Stimulated activated CD8-positive, alpha-beta memory T cell treated with anti-CD3 and anti-CD28 coated beads, Interleukin-7, amount 100 ng/mL, for 24 hours (primary cell): ENCODE data around the gene GGA1.

Source experiments
- DNase-seq: peaks from one replicate; pipeline ENCODE4 v3.0.0-alpha.2; 2020; ENCODE audit warnings: low read depth

Gene GGA1

DNA sequence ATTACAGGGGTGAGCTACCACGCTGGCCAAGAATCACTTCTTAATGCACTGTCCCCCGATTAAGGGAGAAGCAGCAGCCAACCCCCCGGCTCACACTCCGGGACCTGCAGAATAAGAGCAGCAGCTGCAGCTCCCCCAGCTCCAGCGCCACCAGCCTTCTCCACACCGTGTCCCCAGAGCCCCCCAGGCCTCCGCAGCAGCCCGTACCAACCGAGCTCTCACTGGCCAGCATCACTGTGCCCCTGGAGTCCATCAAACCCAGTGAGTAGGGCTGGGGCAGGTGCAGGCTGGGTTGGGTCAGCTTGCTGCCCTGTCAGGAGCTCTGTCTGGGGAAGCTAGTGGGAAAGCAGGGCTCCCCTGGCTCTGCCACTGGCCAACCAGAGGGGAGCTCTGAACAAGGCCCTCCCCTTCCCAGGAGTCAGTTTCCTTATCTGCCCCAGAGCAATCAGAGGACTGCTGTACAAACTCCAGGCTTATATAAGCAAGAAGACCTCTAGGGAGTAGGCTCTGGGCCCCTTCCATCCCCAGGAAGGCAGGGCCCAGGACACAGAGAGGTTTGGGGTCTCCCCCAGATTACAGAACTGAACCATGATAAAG is 22.3 kb downstream of the GGA1 start:
- DNase-seq, result no peak

- no peak for DNase-seq
Measured at GRCh38 chr22:37631448-37632173, 23.0 kb downstream of the GGA1 start.

DNA sequence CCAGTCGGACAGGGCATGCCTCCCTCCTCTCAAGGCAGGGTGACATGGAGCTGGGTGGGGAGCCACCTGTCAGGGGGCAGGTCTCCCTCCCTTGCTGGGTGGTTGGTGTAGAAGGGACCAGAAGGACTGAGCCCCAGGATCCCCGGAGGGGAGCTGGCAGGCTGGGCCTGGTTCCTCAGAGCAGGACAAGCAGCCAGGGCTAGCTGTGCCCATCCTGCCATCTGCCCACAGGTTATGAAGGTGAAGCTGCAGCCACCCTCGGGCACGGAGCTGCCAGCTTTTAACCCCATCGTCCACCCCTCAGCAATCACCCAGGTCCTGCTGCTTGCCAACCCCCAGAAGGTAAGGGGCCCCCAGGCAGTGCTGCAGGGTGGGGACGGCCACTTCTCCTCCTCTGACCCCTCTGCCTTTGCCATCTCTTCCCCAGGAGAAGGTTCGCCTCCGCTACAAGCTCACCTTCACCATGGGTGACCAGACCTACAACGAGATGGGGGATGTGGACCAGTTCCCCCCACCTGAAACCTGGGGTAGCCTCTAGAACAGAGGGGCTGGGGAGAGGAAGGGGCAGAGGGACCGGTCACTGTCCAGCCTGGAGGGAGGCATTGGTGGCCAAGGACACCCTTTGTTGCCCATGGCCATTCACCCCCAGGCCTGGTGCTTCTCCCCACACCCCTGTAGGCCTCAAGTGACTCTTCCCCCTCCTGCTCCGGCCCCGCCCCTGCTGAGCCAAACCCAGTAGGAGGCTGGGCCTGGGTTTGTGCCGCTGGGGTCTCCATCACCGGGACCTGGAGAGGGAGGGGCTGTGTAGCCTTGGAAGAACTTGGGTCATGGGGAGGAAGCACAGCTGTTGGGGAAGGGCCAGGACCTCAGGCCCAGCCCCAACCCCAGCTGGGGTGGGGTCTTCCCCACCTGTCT is 23.8 kb downstream of the GGA1 start:
- DNase-seq, result no peak

DNA sequence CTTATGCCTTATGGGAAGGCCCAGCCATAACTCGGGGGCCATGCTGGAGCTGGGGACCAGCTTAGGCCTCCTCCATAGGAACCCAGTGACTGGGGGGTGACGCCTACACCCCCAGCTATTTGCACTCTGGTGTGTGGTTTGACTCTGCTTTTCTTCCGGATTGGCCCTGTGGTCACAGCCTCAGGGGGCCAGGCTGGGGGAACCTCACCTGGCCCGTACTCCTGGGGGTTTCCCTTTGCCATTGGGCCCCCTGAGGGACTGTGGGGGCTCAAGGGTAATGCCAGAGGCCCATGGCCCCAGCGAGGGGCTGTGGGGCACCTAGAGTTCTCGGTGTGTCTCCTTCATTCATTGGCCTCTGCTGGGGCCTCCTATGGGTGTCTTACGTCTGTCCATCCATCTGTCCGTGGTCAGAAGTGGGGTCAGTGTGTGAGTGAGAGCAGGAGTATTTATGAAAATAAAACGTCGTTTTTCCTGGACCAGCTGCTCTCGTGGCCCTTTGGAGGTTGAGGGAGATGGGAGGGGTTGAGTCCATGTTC is 24.5 kb downstream of the GGA1 start:
- no peak for DNase-seq

GRCh38 chr22:37633625-37634416 is 25.2 kb downstream of the GGA1 start:
- no peak for DNase-seq

GRCh38 chr22:37634417-37634924 is 25.8 kb downstream of the GGA1 start:
- DNase-seq, result no peak

DNA sequence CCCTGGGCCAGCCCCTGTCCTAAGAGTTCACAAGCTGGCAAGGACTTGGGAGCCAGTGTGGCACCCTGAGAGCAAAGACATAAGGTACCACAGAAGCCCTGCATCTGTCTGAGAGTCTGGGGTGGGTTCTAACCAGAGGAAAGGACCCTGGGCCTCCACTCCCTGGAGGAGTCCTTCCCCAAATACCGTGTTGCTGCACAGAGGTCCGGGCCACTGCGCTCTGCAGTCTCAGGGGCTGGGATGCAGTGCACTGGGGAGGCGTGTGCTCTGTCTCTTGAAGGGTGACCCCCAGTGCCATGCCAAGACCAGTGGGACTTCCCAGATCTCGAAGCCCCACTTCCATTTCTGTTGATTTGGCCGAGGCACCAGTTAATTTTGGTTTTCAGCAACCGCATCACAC is 26.5 kb downstream of the GGA1 start:
- DNase-seq, result no peak

DNA sequence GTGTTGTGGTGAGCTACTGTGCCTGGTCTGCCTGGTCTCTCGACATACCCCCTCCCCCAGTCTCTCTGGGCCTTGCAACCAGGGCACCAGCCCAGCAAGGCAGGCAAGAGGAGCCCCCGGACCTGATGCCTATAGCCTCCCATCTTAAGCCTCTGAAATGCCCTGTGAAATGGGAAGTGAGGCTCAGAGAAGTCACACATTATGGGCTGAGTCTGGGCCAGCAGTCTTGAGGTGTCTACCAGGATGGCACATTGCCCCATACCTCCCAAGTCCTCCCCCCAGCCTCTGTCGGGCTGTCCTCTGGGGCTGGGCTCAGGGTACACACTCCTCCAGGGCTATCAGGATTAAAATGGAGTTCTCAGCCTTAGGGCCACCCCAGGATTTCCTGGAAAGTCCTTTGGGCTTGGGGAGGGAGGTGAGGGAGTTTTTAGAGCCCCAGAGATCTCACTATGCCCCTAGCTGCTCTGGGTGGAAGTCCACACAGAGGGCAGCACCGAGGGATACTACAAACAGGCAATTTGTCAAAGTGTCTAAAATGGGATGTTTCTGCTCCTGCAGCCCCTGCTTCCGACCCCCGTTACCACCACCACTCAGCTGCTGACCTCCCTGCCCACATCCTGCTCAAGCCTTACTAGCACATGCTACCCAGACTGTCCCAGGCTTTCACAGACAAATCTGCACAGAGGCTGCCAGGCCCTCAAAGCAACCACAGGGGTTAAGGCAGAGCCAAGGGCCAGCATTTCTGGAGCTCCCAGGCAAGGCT is 27.7 kb downstream of the GGA1 start:
- DNase-seq, result no peak

DNA sequence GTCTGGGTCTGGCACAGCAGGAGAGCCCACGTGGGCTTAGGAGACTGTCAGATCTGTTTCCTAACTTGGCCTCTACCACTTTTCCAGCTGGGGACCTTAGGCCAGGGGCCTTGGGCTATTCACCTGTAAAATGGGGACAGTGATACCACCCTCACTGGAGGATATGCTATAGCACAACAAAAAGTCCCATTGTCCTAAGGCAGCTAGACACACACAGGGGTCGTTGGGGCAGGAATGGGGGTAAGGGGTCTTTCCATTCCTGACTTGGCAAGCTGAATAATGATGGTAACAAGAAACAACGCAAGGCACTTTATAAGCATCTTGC is 28.3 kb downstream of the GGA1 start:
- DNase-seq, result no peak

DNA sequence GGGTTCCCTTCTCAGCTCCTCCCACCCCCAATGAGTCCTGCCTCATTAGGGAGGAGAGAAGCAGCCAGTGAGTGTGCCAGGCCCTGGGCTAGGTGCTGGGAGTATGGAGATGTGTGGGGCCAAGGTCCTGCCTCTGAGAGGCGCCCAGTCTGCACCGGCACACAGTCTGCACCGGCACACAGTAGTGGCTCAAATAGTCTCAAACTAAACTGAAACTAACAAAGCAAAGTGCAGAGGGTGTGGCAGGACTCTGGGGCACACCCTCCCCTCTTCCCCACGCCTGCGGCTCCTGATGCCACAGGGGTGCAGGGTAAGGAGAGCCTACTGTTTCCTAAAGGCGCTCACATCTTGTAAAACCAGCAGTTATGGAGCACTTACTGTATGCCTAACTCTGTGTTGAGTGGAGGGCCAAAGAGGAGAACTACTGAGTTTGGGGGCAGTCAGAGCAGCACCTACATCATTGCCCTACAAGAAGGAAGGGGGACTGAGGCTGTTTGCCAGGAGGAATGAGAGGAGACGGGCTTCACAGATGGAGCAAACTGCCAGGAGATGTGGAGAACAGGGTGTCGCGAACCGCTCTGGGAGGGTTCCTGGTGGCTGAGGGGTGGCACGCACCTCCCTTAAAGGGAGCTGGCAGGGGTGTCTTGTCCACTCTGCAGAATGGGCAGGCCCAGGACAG is 29.9 kb downstream of the GGA1 start:
- no peak for DNase-seq

DNA sequence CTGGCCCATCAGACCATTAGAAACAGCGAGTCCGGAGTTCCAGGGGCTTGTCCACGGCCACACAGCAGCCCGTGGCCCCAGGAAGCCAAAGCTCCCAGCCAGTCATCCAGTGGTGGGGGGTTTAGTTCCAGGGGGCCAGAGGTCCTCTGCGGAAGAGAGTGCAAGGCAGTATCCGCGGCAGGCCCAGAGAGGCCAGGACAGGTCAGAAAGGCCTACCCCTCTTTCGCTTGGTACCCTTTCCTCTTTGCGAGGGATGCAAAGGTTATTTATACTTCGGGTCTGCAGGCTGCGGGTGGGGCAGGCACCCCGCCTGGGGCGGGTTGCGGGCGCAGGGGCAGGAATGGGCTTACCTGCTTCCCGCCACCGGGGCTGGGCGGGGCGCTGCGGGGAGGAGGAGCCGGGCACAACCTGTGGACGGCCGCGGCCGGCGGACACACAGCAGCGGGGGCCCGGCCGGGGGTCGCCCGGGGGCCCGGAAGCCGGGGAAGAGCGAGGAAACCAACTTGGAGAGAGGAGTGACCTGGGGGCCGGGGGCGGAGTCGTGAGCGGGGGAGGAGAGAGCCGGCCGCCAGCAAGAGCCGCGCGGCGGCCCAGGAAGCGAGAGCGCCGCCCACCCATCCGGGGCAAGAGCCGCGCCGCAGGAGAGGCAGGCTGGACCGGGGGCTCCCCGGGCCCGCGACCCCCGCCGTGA is 30.6 kb downstream of the GGA1 start, which contains the start of gene SH3BP1:
Gene SH3BP1 (plus strand): TSS at position 600 of the 691 bp plus-strand sequence. CDS start 119 bp downstream, outside the sequence.
- no peak for DNase-seq

GRCh38 chr22:37639771-37640590 is 31.3 kb downstream of the GGA1 start:
- no peak for DNase-seq

- no peak for DNase-seq
Measured at GRCh38 chr22:37640591-37641560, 32.2 kb downstream of the GGA1 start.

DNA sequence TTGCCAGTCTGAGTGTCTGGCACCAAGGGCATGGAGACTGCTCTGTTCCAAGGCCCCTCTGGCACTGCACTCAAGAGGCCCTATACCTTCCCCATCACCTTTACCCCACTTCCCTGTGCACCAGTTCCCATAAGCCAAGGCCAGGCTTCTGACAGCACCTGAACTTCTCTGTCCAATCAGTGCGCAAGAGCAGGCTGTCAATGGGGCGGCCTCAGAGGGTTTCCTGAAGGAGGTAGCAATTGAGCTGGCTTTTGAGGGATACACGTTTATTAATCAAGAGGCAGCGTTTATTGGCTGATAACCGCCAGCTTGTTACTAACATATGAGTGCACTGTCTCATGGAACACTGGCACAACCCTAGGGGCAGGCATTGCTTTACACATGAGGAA is 32.9 kb downstream of the GGA1 start:
- no peak for DNase-seq

GRCh38 chr22:37643225-37643847 is 34.7 kb downstream of the GGA1 start:
- DNase-seq, result peak; percentile 88

DNA sequence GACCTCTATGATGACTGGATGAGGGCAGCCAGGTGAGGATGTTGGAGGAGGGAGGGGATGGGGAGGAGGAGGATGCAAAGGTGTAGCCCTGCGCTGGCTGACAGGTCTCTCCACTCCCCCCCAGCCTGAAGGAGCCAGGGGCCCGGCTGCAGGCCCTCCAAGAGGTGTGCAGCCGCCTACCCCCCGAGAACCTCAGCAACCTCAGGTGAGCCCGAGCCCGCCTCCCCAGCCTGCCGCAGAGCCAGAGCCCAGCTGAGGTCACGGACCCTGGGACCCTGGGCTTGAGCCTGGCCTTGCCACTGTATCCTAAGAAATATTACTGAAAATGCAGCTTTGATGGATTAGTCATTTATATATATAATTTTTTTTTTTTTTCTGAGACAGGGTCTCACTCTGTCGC is 38.7 kb downstream of the GGA1 start:
- DNase-seq, result no peak

- no peak for DNase-seq
Measured at GRCh38 chr22:37647928-37648327, 39.3 kb downstream of the GGA1 start.
